ENCODE data around the gene NIPA2. TPM values are rescaled to one million over a fixed set of nuclear protein-coding genes. Genes with fewer than 3 reads are reported as not detected.

The NIPA2 gene
- total RNA-seq, 1 donor from 2014 or later: 24.3 TPM

GRCh38 chr15:22872936-22873701 lies 34.7 kb downstream of the NIPA2 start:
- no peak for DNase-seq (ENCODE audit: low spot score)
- intact Hi-C loops (cut with DNase I): no loop called here

DNA sequence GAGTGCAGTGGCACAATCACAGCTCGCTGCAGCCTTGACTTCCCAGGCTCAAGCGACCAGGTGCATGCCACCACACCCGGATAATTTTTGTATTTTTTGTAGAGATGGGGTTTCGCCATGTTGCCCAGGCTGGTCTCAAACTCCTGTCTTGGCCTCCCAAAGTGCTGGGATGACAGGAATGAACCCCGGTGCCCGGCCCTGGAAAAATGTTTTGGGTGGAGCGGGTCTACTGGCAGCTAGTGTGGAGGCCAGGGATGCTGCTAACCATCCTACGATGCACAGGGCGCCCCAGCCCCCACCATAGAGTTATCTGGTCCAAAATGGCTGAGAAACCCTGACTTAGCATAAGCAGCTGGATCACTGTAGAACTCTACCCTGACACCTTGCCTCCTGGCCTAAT lies 35.4 kb downstream of the NIPA2 start:
- intact Hi-C loops (cut with DNase I): no loop called here

GRCh38 chr15:22874256-22874655 lies 35.8 kb downstream of the NIPA2 start:
- intact Hi-C loops (cut with DNase I): no loop called here

More for the DNA sequence above, 35.4 kb downstream of the NIPA2 start:
- no peak for DNase-seq (ENCODE audit: low spot score)

GRCh38 chr15:22874966-22875365 lies 36.5 kb downstream of the NIPA2 start:
- intact Hi-C loops (cut with DNase I): no loop called here
- DNase-seq (ENCODE audit: low spot score): no peak

More at GRCh38 chr15:22874256-22874655, 35.8 kb downstream of the NIPA2 start:
- no peak for DNase-seq (ENCODE audit: low spot score)

- intact Hi-C loops (cut with DNase I): no loop called here
- no peak for DNase-seq (ENCODE audit: low spot score)
Measured at GRCh38 chr15:22877117-22877516, 38.7 kb downstream of the NIPA2 start.

GRCh38 chr15:22877607-22878006 lies 39.1 kb downstream of the NIPA2 start:
- intact Hi-C loops (cut with DNase I): no loop called here
- no peak for DNase-seq (ENCODE audit: low spot score)

- intact Hi-C loops (cut with DNase I): no loop called here
- DNase-seq (ENCODE audit: low spot score): no peak
Measured at GRCh38 chr15:22878103-22878502, 39.6 kb downstream of the NIPA2 start.

- peak; percentile 65 for DNase-seq (ENCODE audit: low spot score)
- intact Hi-C loops (cut with DNase I): no loop called here
Measured at GRCh38 chr15:22880068-22880980, 41.9 kb downstream of the NIPA2 start.

DNA sequence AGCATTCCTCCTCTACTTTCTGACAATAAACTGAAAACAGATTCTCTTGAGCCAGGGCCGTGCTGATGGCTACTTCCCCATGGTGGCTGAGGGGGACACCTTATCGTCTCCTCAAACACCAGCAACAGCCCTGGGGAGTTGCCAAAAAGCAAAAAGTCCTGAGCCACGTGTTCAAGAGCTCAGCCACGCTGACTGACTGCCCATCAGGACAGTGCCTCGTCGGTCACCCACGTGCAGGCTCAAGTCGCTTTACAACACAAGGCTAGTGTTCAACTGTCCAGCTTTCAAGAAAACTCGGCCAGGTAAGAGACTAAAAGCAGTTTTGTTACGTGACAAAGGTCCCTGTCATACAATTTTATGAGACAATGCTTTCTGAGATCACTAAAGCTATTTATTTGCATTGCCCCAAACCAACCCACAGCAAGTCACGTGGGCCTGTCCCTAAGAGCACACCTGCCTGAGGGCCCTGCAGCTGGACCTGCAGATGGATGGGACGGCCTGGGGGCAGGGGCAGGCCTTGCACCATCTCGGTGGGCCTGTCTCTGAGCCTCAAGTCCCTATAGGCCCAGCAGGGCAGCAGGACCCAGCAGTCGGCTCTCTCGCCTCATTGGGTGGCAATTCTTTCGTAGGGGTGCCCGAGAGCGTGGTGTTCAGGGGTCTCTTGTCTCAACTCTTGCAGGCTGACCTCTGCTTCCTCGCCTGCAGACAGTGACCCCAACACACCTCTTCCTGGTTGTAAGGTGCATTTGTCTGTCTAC lies 42.7 kb downstream of the NIPA2 start:
- DNase-seq (ENCODE audit: low spot score): peak; percentile 53
- intact Hi-C loops (cut with DNase I): no loop called here

- intact Hi-C loops (cut with DNase I): no loop called here
- peak; percentile 74 for DNase-seq (ENCODE audit: low spot score)
Measured at GRCh38 chr15:22881739-22882440, 43.4 kb downstream of the NIPA2 start.

DNA sequence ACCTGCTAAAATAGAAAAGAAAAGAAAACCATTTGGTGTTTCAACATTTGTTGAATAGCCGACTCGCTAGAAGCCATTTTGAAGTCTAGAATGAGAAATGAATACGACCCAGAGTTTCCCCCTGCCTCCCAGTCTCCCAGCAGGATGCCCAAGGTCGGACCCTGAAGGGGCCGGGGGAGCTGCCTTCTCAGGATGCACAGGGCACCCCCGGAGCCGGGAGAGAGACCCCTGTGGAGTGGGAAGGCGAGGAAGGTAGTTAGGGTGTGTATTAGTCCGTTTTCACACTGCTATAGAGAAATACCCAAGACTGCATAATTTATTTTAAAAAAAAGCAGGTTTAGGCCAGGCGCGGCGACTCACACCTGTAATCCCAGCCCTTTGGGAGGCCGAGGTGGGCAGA lies 44.7 kb downstream of the NIPA2 start:
- peak; percentile 19 for DNase-seq (ENCODE audit: low spot score)
- intact Hi-C loops (cut with DNase I): no loop called here

- intact Hi-C loops (cut with DNase I): no loop called here
- DNase-seq (ENCODE audit: low spot score): no peak
Measured at GRCh38 chr15:22884344-22884743, 45.9 kb downstream of the NIPA2 start.

DNA sequence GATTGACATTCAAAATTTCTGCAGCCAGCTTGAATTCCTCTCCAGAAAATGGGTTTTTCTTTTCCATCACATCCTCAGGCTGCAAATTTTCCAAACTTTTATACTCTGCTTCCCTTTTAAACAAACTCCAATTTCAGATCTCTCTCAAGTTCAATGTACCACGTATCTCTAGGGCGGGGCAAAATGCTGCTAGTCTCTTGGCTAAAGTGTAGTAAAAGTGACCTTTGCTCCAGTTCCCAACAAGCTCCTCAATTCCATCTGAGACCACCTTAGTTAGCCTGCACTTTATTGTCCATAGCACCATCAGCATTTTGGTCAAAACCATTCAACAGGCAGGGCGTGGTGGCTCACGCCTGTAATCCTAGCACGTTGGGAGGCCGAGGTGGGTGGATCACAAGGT lies 46.7 kb downstream of the NIPA2 start:
- intact Hi-C loops (cut with DNase I): no loop called here
- DNase-seq (ENCODE audit: low spot score): no peak

DNA sequence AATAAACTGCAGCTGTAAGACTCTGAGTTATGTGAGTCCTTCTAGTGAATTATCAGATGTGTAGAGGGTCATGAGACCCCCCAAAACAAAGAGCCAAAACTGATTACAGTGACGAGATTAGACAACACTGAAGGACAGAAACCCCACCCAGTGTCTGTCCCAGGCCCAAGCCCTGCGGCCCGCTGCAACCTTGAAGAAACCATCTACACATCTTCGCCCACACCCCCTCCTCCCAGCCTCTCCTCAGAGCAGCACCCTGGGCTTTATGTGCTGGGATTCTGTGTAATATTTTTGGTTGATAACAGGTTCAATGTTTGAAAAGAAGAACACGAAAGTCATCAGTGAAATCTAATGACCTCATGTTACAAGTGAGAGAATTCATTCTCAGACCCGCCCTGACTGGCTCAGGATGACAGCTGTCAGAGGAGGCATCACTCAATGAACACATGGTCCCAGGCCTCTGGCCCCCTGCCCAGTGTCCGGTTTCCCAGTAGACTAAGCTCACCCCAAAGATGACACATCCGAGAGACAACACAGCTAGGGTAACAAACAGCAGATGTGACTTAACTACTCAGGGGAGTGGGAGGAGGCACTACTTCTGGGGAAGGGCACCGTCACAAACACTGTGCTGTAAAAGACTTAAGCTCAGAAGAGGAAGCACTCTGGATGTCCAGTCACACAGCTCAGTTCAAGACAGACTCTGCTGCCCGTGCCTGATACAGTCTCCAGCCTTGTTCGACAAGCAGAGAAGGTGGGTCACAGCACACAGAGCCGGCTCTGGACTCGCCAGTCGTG lies 48.9 kb downstream of the NIPA2 start:
- DNase-seq (ENCODE audit: low spot score): peak; percentile 61
- intact Hi-C loops (cut with DNase I): no loop called here

DNA sequence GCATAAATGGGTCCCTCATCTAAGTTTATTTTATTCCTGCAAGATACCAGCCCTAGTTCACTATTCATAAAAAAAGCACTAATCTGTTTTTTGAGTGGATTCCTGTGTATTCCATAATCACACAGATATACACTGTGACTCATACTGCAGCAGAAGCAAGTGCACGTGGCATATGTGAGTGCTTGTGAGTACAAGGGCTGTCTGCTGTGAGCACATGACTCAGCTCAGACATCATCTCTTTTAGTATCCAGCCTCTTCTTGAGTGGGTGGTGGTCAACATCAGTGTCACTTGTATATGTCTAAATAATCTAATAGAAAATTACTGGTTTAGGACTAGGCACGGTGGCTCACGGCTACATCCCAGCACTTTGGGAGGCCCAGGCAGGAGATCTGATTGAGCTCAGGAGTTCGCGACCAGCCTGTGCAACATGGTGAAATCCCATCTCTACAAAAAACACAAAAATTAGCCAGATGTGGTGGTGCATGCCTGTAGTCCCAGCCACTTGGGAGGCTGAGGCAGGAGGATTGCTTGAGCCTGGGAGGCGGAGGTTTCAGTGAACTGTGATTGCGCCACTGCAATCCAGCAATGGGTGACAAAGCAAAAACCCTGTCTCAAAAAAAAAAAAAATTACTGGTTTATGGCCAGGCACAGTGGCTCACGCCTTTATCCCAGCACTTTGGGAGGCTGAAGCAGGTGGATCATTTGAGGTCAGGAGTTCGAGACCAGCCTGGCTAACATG lies 49.8 kb downstream of the NIPA2 start:
- peak; percentile 56 for DNase-seq (ENCODE audit: low spot score)
- intact Hi-C loops (cut with DNase I): no loop called here

DNA sequence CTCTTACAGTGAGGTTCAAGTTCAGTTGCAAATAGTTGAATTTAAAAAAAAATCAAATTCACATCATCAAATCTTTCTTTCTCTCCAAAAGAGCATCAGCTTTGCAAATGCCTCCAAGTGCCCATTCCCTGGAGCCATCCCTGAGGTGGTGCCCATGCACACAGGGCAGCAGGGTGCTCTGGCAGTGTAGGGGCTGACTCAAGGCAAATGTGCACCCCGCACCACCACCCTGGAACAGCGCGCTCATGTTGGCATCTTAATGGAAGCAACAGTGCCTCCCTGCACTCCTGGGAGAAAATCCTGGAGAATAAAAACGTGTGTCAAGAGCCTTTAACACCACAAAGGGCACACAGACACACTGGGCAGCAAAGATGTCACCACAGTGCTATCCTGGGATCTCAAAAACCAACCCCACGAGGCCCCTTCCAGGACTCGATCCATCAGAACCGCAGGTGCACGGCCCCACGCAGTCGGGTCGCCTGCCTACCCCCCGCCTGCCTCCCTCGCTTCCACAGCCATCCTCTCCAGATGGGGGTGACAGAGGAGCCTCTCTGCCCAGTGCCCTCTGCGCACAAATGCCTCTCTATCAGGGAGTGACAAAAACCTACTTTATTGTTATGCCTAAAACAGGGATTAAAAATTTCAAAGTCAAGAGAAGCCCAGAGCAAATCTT lies 50.8 kb downstream of the NIPA2 start:
- intact Hi-C loops (cut with DNase I): no loop called here
- no peak for DNase-seq (ENCODE audit: low spot score)

DNA sequence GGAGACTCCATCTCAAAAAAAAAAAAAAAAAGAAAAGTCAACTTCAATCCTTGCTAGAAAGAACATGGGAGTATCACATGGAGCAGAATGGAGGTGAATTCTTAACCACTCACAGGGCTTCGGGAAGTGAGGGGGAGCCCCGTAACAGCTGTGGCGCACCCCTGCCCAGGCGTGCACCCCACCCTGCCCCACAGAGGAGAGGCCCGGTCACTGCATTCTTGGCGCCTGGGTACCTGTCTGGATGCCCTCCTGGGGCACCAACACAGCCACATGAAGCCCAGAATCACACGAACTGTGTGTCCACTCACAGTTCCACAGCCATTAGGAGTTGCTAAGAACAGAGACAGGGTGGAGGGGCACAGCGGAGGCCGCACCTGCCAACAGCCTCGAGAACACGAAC lies 51.8 kb downstream of the NIPA2 start:
- intact Hi-C loops (cut with DNase I): no loop called here
- no peak for DNase-seq (ENCODE audit: low spot score)
